Stomach (tissue), 9 donors: ENCODE measurements around the gene C17orf58. TPM values are rescaled to one million over a fixed set of nuclear protein-coding genes. Genes with fewer than 3 reads are reported as not detected.
"Not testable (repeated sequence)": the region's sequence is repeated elsewhere in the genome, so short reads cannot be mapped to it uniquely, and the experiment has no call there.

Source experiments
- DNase-seq, 2 donors: peaks; one replicate each; pipeline versions ENCODE4 v3.0.0 to v3.0.0-alpha.2; 2013 to 2019
- H3K27ac ChIP-seq, 5 donors: fragments of 200-600 bp in 4 of 5; sonication (generic) in 4 of 5; one replicate each; pipeline ENCODE4 v1.5.1; 2013 to 2019; ENCODE audit warnings: mild to moderate bottlenecking in 1 of 5, moderate library complexity in 1 of 5
- H3K27me3 ChIP-seq, 3 donors: fragments of 200-600 bp; sonication (generic); one replicate each; pipeline ENCODE4 v1.5.1; 2017 to 2019; ENCODE audit warnings: mixed run types in 1 of 3
- H3K36me3 ChIP-seq, 4 donors: fragments of 200-600 bp; sonication (generic); 1 replicate in 3 of 4; 2 replicates in 1 of 4; pipeline ENCODE4 v1.5.1; 2016 to 2019
- H3K4me1 ChIP-seq, 4 donors: fragments of 200-600 bp; sonication (generic); one replicate each; pipeline ENCODE4 v1.5.1; 2016 to 2019
- H3K4me3 ChIP-seq, 4 donors: fragments of 200-600 bp; sonication (generic) in 3 of 4; one replicate each; pipeline ENCODE4 v1.5.1; 2016 to 2019; ENCODE audit warnings: mild to moderate bottlenecking in 1 of 4
- H3K9me3 ChIP-seq, 4 donors: fragments of 200-600 bp; sonication (generic); one replicate each; pipeline ENCODE4 v1.5.1; 2016 to 2019
- CTCF ChIP-seq, 7 experiments: fragments of 450-650 bp in 4 of 7; fragments of 200-600 bp in 3 of 7; sonication (generic) in 3 of 7; IDR thresholded peaks; one replicate each; pipeline ENCODE4 v1.5.1; 2016 to 2019; ENCODE audit warnings: antibody characterized with exemption in 7 of 7, control low read depth in 2 of 7, mild to moderate bottlenecking in 1 of 7
- EP300 ChIP-seq: sonication (generic); formaldehyde crosslinking; IDR thresholded peaks from one replicate; pipeline ENCODE4 v1.6.1; 2017; ENCODE audit warnings: antibody characterized with exemption
- POLR2A ChIP-seq, 4 donors: fragments of 450-650 bp; IDR thresholded peaks; one replicate each; pipeline ENCODE4 v1.6.1; 2016; ENCODE audit warnings: antibody characterized with exemption in 4 of 4, control low read depth in 2 of 4, mild to moderate bottlenecking in 1 of 4, moderate library complexity in 1 of 4
- POLR2AphosphoS5 ChIP-seq, 3 donors: sonication (generic); formaldehyde crosslinking; IDR thresholded peaks; one replicate each; pipeline ENCODE4 v1.6.1; 2016; ENCODE audit warnings: antibody characterized with exemption in 3 of 3
- WGBS, 5 donors: extraction: QIAGEN DNeasy Blood & Tissue Kit in 3 of 5; methylation state at CpG; one replicate each; pipeline versions ENCODE4 v1.1.5 to v1.1.7; 2013 to 2018; 5-methylcytosine and 5-hydroxymethylcytosine counted together
- intact Hi-C: fragments of 100-400 bp; cut with DNase I; formaldehyde crosslinking; loops from one replicate; pipeline ENCODE4 v1.15.1; 2023; ENCODE audit warnings: low total_unique reads
- polyA plus RNA-seq, 3 donors: library from polyadenylated mRNA; stranded (reverse); fragments of 200-250 nt; gene quantifications; one replicate each; pipeline ENCODE4 v1.2.3, GENCODE V29; 2013
- total RNA-seq, 5 donors: library from RNA; depleted of rRNA; stranded (reverse); fragments of >200 nt; gene quantifications; one replicate each; pipeline versions ENCODE4 v1.1.0 to v1.2.3, GENCODE V29; 2014 to 2016
- donor health status: healthy with polysubstance abuse.
- donor health status: Bipolar disorder and iron deficiency.
- donor health status: healthy.

The C17orf58 gene
- total and polyA plus RNA-seq, 8 donors, result 4.9 to 32.2 (median 16.9) TPM; not detected in 1

GRCh38 chr17:68021963-68022362, 25.7 kb upstream of the C17orf58 start:
- 89 to 97% (median 94%) methylated on average over 8 of the region's 8 CpGs for WGBS, 5 donors
- no peaks in the 10 kb centered on the region for H3K27me3 ChIP-seq
- peaks cover 0 to 13% (median 5%) of the 10 kb centered on the region in 4 donors for H3K4me1 ChIP-seq
- H3K9me3 ChIP-seq, result no peaks in the 10 kb centered on the region
- DNase-seq, result no peak
- intact Hi-C loops, result no loop called here
- no peaks in the 10 kb centered on the region for H3K36me3 ChIP-seq
- H3K4me3 ChIP-seq, result no peak overlapping the region
- no peak overlapping the region for H3K27ac ChIP-seq
- TF ChIP-seq POLR2A (IDR thresholded peaks at IDR 0.05) (no peak), POLR2AphosphoS5 (IDR thresholded peaks at IDR 0.05) (no peak), EP300 (no peak), CTCF (IDR thresholded peaks at IDR 0.05) (no peak)

GRCh38 chr17:68020791-68021190, 24.5 kb upstream of the C17orf58 start:
- H3K4me3 ChIP-seq, result peak overlapping the region; percentile 55 to 64 (median 56)

GRCh38 chr17:68020409-68020756, 24.1 kb upstream of the C17orf58 start:
- WGBS, 5 donors, result 1 to 4% (median 2%) methylated on average over 12 of the region's 12 CpGs
- no peaks in the 10 kb centered on the region for H3K9me3 ChIP-seq
- TF ChIP-seq POLR2A (IDR thresholded peaks at IDR 0.05) (no peak), POLR2AphosphoS5 (IDR thresholded peaks at IDR 0.05) (no peak), CTCF (IDR thresholded peaks at IDR 0.05) (no peak), EP300 (no peak)
- DNase-seq, result no peak
- peak overlapping the region; percentile 79 to 95 (median 88) for H3K27ac ChIP-seq
- H3K4me1 ChIP-seq, result peaks cover 0 to 13% (median 5%) of the 10 kb centered on the region in 4 donors
- intact Hi-C loops, result no loop called here
- no peaks in the 10 kb centered on the region for H3K36me3 ChIP-seq
- H3K27me3 ChIP-seq, result no peaks in the 10 kb centered on the region
- peak overlapping the region; percentile 55 to 64 (median 56) for H3K4me3 ChIP-seq

More at GRCh38 chr17:68020791-68021190, 24.5 kb upstream of the C17orf58 start:
- Histone ChIP-seq H3K27ac (peak overlapping the region in 4 of 5 donors; percentile 79 to 91 (median 87)), H3K4me1 (peaks cover 0 to 13% (median 5%) of the 10 kb centered on the region in 4 donors)
- H3K27me3 ChIP-seq, DNase-seq, intact Hi-C loops, H3K36me3 ChIP-seq, H3K9me3 ChIP-seq: not testable (repeated sequence)
- WGBS, 5 donors, result 72 to 85% (median 82%) methylated on average over 13 of the region's 13 CpGs

- WGBS, 5 donors, result 0 to 1% (median 0%) methylated on average over 14 to 51 of the region's 51 CpGs
- Histone ChIP-seq H3K4me1 (peaks cover 0 to 13% (median 5%) of the 10 kb centered on the region in 4 donors), H3K36me3 (no peaks in the 10 kb centered on the region), H3K9me3 (no peaks in the 10 kb centered on the region), H3K27me3 (no peaks in the 10 kb centered on the region), H3K4me3 (peak overlapping the region; percentile 55 to 64 (median 56)), H3K27ac (peak overlapping the region; percentile 79 to 95 (median 88))
- intact Hi-C loops, result no loop called here
- DNase-seq, result peak; percentile 97 to 98
- TF ChIP-seq CTCF (IDR thresholded peaks at IDR 0.05), result peak in 5 of 7 experiments; percentile 28 to 71 (median 54)
- no peak for TF ChIP-seq POLR2A (IDR thresholded peaks at IDR 0.05)
- peak; percentile 43 to 91 (median 71) for TF ChIP-seq POLR2AphosphoS5 (IDR thresholded peaks at IDR 0.05)
These were observed 23.6 kb upstream of the C17orf58 start for GRCh38 chr17:68019675-68020408.

- intact Hi-C loops, result no loop called here
These were observed 23.0 kb upstream of the C17orf58 start for GRCh38 chr17:68019336-68019674.

GRCh38 chr17:68018493-68018892, 22.2 kb upstream of the C17orf58 start:
- H3K36me3 ChIP-seq, DNase-seq, H3K9me3 ChIP-seq, H3K27ac ChIP-seq, H3K27me3 ChIP-seq, H3K4me3 ChIP-seq, intact Hi-C loops: not testable (repeated sequence)
- 86 to 90% (median 88%) methylated on average over 20 to 21 of the region's 21 CpGs for WGBS, 5 donors
- peaks cover 0 to 13% (median 5%) of the 10 kb centered on the region in 4 donors for H3K4me1 ChIP-seq

More at GRCh38 chr17:68019336-68019674, 23.0 kb upstream of the C17orf58 start:
- WGBS, 5 donors, result 73 to 81% (median 77%) methylated on average over 9 of the region's 9 CpGs
- Histone ChIP-seq H3K9me3 (no peaks in the 10 kb centered on the region), H3K27me3 (no peaks in the 10 kb centered on the region), H3K4me1 (peaks cover 0 to 13% (median 5%) of the 10 kb centered on the region in 4 donors), H3K27ac (peak overlapping the region in 3 of 5 donors; percentile 79 to 88 (median 86)), H3K4me3 (peak overlapping the region in 2 of 4 donors; percentile 55 to 64), H3K36me3 (no peaks in the 10 kb centered on the region)
- TF ChIP-seq POLR2A (IDR thresholded peaks at IDR 0.05) (no peak), POLR2AphosphoS5 (IDR thresholded peaks at IDR 0.05) (no peak), CTCF (IDR thresholded peaks at IDR 0.05) (no peak), EP300 (no peak)
- DNase-seq, result no peak
